ENCODE data around the gene PAPSS1.

Gene PAPSS1

GRCh38 chr4:107751670-107752069, 31.6 kb upstream of the PAPSS1 start:
- Histone ChIP-seq H3K9me3 (ENCODE audit: severe bottlenecking) (no peaks in the 10 kb centered on the region), H3K27me3 (ENCODE audit: insufficient read depth, low read depth, severe bottlenecking) (no peaks in the 10 kb centered on the region), H3K36me3 (no peaks in the 10 kb centered on the region), H3K27ac (no peak overlapping the region), H3K4me3 (ENCODE audit: low read depth, low read length) (no peak overlapping the region)
- no peak for DNase-seq
- TF ChIP-seq, protein P1, sequence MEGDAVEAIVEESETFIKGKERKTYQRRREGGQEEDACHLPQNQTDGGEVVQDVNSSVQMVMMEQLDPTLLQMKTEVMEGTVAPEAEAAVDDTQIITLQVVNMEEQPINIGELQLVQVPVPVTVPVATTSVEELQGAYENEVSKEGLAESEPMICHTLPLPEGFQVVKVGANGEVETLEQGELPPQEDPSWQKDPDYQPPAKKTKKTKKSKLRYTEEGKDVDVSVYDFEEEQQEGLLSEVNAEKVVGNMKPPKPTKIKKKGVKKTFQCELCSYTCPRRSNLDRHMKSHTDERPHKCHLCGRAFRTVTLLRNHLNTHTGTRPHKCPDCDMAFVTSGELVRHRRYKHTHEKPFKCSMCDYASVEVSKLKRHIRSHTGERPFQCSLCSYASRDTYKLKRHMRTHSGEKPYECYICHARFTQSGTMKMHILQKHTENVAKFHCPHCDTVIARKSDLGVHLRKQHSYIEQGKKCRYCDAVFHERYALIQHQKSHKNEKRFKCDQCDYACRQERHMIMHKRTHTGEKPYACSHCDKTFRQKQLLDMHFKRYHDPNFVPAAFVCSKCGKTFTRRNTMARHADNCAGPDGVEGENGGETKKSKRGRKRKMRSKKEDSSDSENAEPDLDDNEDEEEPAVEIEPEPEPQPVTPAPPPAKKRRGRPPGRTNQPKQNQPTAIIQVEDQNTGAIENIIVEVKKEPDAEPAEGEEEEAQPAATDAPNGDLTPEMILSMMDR (IDR thresholded peaks at IDR 0.05; ENCODE audit: low read depth, low read length) = no peak

GRCh38 chr4:107747748-107748486, 27.9 kb upstream of the PAPSS1 start:
- TF ChIP-seq, protein P1 (IDR thresholded peaks at IDR 0.05; ENCODE audit: low read depth, low read length) = no peak
- H3K9me3 ChIP-seq (ENCODE audit: severe bottlenecking) = no peaks in the 10 kb centered on the region
- DNase-seq = no peak
- H3K27me3 ChIP-seq (ENCODE audit: insufficient read depth, low read depth, severe bottlenecking) = no peaks in the 10 kb centered on the region
- H3K4me3 ChIP-seq (ENCODE audit: low read depth, low read length) = no peak overlapping the region
- H3K27ac ChIP-seq = no peak overlapping the region
- H3K36me3 ChIP-seq = no peaks in the 10 kb centered on the region

GRCh38 chr4:107746161-107746560, 26.1 kb upstream of the PAPSS1 start:
- Histone ChIP-seq H3K27me3 (ENCODE audit: insufficient read depth, low read depth, severe bottlenecking) (no peaks in the 10 kb centered on the region), H3K36me3 (no peaks in the 10 kb centered on the region), H3K9me3 (ENCODE audit: severe bottlenecking) (no peaks in the 10 kb centered on the region), H3K27ac (no peak overlapping the region), H3K4me3 (ENCODE audit: low read depth, low read length) (no peak overlapping the region)
- DNase-seq = no peak
- TF ChIP-seq, protein P1 (IDR thresholded peaks at IDR 0.05; ENCODE audit: low read depth, low read length) = no peak

DNA sequence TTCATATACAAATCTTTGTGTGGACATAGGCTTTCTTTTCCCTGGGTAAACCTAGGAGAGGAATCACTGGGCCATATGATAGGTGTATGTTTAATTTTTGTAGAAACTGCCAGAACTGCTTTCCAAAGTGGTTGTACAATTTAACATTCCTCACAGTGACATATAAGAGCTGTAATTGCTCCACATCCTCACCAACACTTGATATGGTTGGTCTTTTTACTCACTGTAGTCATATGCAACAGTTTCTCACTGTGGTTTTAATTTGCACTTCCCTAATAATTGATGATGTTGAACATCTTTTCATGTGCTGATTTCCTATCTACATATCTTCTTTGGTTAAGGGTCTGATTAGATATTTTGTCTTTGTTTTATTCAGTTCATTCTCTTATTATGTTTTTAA, 24.5 kb upstream of the PAPSS1 start:
- no peaks in the 10 kb centered on the region for H3K9me3 ChIP-seq (ENCODE audit: severe bottlenecking)
- H3K27me3 ChIP-seq (ENCODE audit: insufficient read depth, low read depth, severe bottlenecking) = no peaks in the 10 kb centered on the region
- H3K27ac ChIP-seq = no peak overlapping the region
- TF ChIP-seq, protein P1 (IDR thresholded peaks at IDR 0.05; ENCODE audit: low read depth, low read length) = no peak
- no peak for DNase-seq
- H3K4me3 ChIP-seq (ENCODE audit: low read depth, low read length) = no peak overlapping the region
- H3K36me3 ChIP-seq = no peaks in the 10 kb centered on the region

- no peaks in the 10 kb centered on the region for H3K36me3 ChIP-seq
- no peak overlapping the region for H3K27ac ChIP-seq
- DNase-seq = no peak
- H3K4me3 ChIP-seq (ENCODE audit: low read depth, low read length) = no peak overlapping the region
- TF ChIP-seq, protein P1 (IDR thresholded peaks at IDR 0.05; ENCODE audit: low read depth, low read length) = no peak
- no peaks in the 10 kb centered on the region for H3K9me3 ChIP-seq (ENCODE audit: severe bottlenecking)
- H3K27me3 ChIP-seq (ENCODE audit: insufficient read depth, low read depth, severe bottlenecking) = no peaks in the 10 kb centered on the region
These were observed 23.5 kb upstream of the PAPSS1 start for GRCh38 chr4:107743532-107743931.

- Histone ChIP-seq H3K27me3 (ENCODE audit: insufficient read depth, low read depth, severe bottlenecking) (no peaks in the 10 kb centered on the region), H3K27ac (no peak overlapping the region), H3K9me3 (ENCODE audit: severe bottlenecking) (no peaks in the 10 kb centered on the region), H3K4me3 (ENCODE audit: low read depth, low read length) (no peak overlapping the region), H3K36me3 (no peaks in the 10 kb centered on the region)
- DNase-seq = no peak
- TF ChIP-seq, protein P1 (IDR thresholded peaks at IDR 0.05; ENCODE audit: low read depth, low read length) = no peak
These were observed 22.8 kb upstream of the PAPSS1 start for GRCh38 chr4:107742791-107743190.

Measured in WERI-Rb-1 (cell line).